Thyroid gland (tissue), 4 donors: ENCODE results near the gene WNT4. TPM values are rescaled to one million over a fixed set of nuclear protein-coding genes. Genes with fewer than 3 reads are reported as not detected.

Experiments
- DNase-seq, 2 donors: peaks; one replicate each; pipeline ENCODE4 v3.0.0-alpha.2; 2019
- H3K27ac ChIP-seq, 3 donors: fragments of 200-600 bp; sonication (generic); 1 replicate in 2 of 3; 2 replicates in 1 of 3; pipeline ENCODE4 v1.5.1; 2016 to 2019; ENCODE audit warnings: mild to moderate bottlenecking in 1 of 3, moderate library complexity in 1 of 3
- H3K27me3 ChIP-seq: fragments of 200-600 bp; sonication (generic); one replicate; pipeline ENCODE4 v1.5.1; 2019
- H3K36me3 ChIP-seq, 2 donors: fragments of 200-600 bp; sonication (generic); one replicate each; pipeline ENCODE4 v1.5.1; 2016 to 2019
- H3K4me1 ChIP-seq, 2 donors: fragments of 200-600 bp; sonication (generic); one replicate each; pipeline ENCODE4 v1.5.1; 2017 to 2019
- H3K4me3 ChIP-seq, 3 donors: fragments of 200-600 bp; sonication (generic); replicated peaks in 1 of 3; 1 replicate in 2 of 3; 2 replicates in 1 of 3; pipeline ENCODE4 v1.5.1; 2016; ENCODE audit warnings: mild to moderate bottlenecking in 1 of 3
- H3K9me3 ChIP-seq: fragments of 200-600 bp; sonication (generic); one replicate; pipeline ENCODE4 v1.5.1; 2017
- POLR2A ChIP-seq, 2 donors: fragments of 450-650 bp; IDR thresholded peaks; one replicate each; pipeline ENCODE4 v1.6.1; 2017; ENCODE audit warnings: antibody characterized with exemption in 2 of 2, mild to moderate bottlenecking in 2 of 2, moderate library complexity in 1 of 2
- WGBS, 2 donors: methylation state at CpG; one replicate each; pipeline ENCODE4 v1.1.5; 2017; 5-methylcytosine and 5-hydroxymethylcytosine counted together
- intact Hi-C: fragments of 100-400 bp; cut with DNase I; formaldehyde crosslinking; loops from one replicate; pipeline ENCODE4 v1.15.1; 2023
- total RNA-seq, 4 donors: library from RNA; depleted of rRNA; stranded (reverse); fragments of >200 nt; gene quantifications; one replicate each; pipeline ENCODE4 v1.2.3, GENCODE V29; 2016
- TF ChIP-seq, protein P1 (sequence below), 6 experiments: fragments of 200-600 bp in 3 of 6; fragments of 450-650 bp in 3 of 6; sonication (generic) in 3 of 6; IDR thresholded peaks; one replicate each; pipeline ENCODE4 v1.5.1; 2016 to 2019; ENCODE audit warnings: antibody characterized with exemption in 6 of 6, mild to moderate bottlenecking in 2 of 6, inconsistent platforms in 1 of 6, moderate library complexity in 1 of 6

Gene WNT4
- total RNA-seq, 4 donors from 2014 or later = 0.29 to 3.0 (median 0.43) TPM

DNA sequence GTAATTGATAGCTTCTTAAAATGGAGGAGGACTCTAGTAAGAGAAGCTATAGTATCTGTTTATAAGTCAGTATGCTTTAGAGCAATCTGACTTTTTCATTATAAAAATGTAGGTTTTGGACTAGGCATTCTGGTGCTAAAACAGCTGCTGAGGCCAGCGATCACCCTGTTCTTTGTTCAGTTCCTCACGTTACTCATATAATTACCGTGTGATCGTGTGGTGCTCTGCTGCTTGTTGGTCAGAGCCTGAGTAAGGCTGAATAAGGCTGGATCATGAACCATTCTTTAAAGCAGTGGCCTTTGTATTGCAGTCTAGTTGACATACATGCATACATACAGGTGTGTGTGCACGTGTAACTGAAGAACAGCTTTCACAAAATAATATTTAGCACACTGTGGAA, 65.2 kb downstream of the WNT4 start:
- DNase-seq = no peak
- intact Hi-C loops = no loop called here
- no peaks in the 10 kb centered on the region for H3K9me3 ChIP-seq
- no peaks in the 10 kb centered on the region for H3K27me3 ChIP-seq
- no peak for TF ChIP-seq POLR2A (IDR thresholded peaks at IDR 0.05)
- TF ChIP-seq, protein P1, sequence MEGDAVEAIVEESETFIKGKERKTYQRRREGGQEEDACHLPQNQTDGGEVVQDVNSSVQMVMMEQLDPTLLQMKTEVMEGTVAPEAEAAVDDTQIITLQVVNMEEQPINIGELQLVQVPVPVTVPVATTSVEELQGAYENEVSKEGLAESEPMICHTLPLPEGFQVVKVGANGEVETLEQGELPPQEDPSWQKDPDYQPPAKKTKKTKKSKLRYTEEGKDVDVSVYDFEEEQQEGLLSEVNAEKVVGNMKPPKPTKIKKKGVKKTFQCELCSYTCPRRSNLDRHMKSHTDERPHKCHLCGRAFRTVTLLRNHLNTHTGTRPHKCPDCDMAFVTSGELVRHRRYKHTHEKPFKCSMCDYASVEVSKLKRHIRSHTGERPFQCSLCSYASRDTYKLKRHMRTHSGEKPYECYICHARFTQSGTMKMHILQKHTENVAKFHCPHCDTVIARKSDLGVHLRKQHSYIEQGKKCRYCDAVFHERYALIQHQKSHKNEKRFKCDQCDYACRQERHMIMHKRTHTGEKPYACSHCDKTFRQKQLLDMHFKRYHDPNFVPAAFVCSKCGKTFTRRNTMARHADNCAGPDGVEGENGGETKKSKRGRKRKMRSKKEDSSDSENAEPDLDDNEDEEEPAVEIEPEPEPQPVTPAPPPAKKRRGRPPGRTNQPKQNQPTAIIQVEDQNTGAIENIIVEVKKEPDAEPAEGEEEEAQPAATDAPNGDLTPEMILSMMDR (IDR thresholded peaks at IDR 0.05) = no peak
- peaks cover 42 to 48% of the 10 kb centered on the region in 2 donors for H3K4me1 ChIP-seq
- H3K36me3 ChIP-seq = peaks cover 8 to 22% of the 10 kb centered on the region in 2 donors
- WGBS, 2 donors = 44 to 69% methylated on average over 5 of the region's 5 CpGs
- H3K4me3 ChIP-seq = no peak overlapping the region
- H3K27ac ChIP-seq = no peak overlapping the region

DNA sequence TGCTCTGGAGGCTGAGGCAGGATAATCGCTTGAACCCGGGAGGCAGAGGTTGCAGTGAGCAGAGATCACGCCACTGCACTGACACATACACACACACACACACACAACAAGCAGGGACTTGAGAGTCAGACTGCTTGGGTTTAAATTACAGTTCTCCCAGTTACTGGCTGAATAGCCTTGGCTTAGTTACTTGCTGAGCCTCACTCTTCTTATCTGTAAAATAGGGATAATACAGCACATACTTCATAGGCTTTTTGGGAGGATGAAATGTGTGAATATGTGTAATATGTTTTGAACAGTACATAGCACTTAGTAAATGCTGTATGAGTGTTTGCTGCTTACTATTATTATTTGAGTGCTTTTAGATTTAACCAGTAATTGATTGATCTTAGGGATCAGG, 66.6 kb downstream of the WNT4 start:
- Histone ChIP-seq H3K36me3 (peaks cover 2 to 13% of the 10 kb centered on the region in 2 donors), H3K4me3 (no peak overlapping the region), H3K27me3 (no peaks in the 10 kb centered on the region), H3K4me1 (peaks cover 48 to 62% of the 10 kb centered on the region in 2 donors), H3K27ac (no peak overlapping the region), H3K9me3 (no peaks in the 10 kb centered on the region)
- no peak for DNase-seq
- 89 to 90% methylated on average over 3 of the region's 3 CpGs for WGBS, 2 donors
- intact Hi-C loops = no loop called here
- TF ChIP-seq, protein P1 (IDR thresholded peaks at IDR 0.05) = no peak
- TF ChIP-seq POLR2A (IDR thresholded peaks at IDR 0.05) = no peak

DNA sequence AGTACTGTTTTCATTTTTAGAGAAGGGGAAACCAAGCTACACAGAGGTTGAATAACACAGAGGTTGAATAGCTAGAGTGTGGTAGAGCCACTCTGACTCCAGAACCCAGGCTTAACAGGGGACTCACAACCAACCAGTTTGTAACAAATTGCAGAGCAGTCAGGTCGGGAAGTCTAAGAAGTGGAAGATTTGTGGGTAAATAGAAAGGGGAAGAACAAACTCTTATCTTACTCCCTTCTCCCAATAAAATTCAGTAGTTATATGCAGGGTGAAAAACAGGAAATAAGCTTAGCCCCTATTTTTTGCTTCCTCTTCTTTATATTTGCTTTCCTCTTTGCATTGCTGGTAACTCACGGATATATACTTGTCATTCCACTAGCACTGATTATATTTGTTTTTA, 67.2 kb downstream of the WNT4 start:
- Histone ChIP-seq H3K4me3 (no peak overlapping the region), H3K9me3 (no peaks in the 10 kb centered on the region), H3K4me1 (peaks cover 48 to 64% of the 10 kb centered on the region in 2 donors), H3K27me3 (no peaks in the 10 kb centered on the region), H3K36me3 (peaks cover 0 to 7% of the 10 kb centered on the region in 2 donors), H3K27ac (no peak overlapping the region)
- no peak for DNase-seq
- 51 to 66% methylated on average over 2 of the region's 2 CpGs for WGBS, 2 donors
- intact Hi-C loops = no loop called here
- TF ChIP-seq POLR2A (IDR thresholded peaks at IDR 0.05) = no peak
- TF ChIP-seq, protein P1 (IDR thresholded peaks at IDR 0.05) = no peak

DNA sequence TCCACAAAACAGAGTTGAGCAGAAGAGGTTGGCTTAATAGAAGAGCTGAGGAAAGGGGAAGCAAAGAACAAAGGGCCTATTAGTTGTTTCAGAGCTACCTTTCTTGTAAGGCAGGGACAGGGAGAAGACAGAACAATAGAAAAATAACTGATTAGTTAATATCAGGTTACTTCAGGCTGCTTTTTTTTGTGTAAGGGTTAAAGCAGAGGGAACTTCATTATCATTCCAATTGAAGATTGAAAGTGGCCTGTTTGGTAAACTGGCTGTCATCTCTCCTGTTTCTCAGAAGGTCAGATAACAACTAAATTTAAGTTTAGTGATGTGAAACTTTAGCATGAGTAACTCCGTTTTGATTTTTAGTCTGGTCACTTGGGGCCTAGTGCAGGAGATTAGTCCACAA, 68.1 kb downstream of the WNT4 start:
- intact Hi-C loops = no loop called here
- Histone ChIP-seq H3K4me1 (peaks cover 51 to 68% of the 10 kb centered on the region in 2 donors), H3K4me3 (no peak overlapping the region), H3K9me3 (no peaks in the 10 kb centered on the region), H3K27me3 (no peaks in the 10 kb centered on the region), H3K27ac (no peak overlapping the region), H3K36me3 (peaks cover 0 to 4% of the 10 kb centered on the region in 2 donors)
- DNase-seq = no peak
- WGBS, 2 donors = 25% methylated on average over 1 of the region's 1 CpG
- no peak for TF ChIP-seq POLR2A (IDR thresholded peaks at IDR 0.05)
- TF ChIP-seq, protein P1 (IDR thresholded peaks at IDR 0.05) = no peak

DNA sequence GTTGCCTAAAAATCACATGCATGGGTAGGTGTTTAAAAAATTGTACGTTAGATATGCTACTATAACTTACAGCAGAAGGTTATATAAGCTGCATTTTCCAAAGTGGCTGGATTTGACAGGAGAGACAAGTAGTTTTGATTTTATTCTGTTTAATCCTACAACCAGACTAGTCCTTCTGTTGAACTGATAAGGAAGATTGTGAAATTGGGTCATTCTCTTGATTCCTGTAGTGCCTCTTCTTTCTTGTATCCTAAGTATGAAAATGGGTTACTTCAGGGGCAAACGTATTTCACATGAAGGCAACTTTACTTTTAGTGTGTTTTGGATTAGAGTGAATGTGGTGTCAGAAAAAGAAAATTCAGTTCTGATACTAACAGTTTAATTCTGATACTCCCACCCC, 71.4 kb downstream of the WNT4 start:
- Histone ChIP-seq H3K4me3 (no peak overlapping the region), H3K27ac (no peak overlapping the region), H3K36me3 (no peaks in the 10 kb centered on the region), H3K27me3 (no peaks in the 10 kb centered on the region), H3K4me1 (peaks cover 49 to 73% of the 10 kb centered on the region in 2 donors), H3K9me3 (no peaks in the 10 kb centered on the region)
- no peak for DNase-seq
- WGBS, 2 donors = 81 to 85% methylated on average over 2 of the region's 2 CpGs
- intact Hi-C loops = no loop called here
- no peak for TF ChIP-seq POLR2A (IDR thresholded peaks at IDR 0.05)
- TF ChIP-seq, protein P1 (IDR thresholded peaks at IDR 0.05) = no peak

Other genes starting within 250 kb of the WNT4 start
- gene HSPG2, start 205.8 kb downstream of the WNT4 start, total RNA-seq = 100 to 1,000 TPM in 2 of 4 donors, 10 to 100 TPM in 2; 75.7 to 239 (median 96.8) TPM
- gene CELA3B, start 166.1 kb downstream of the WNT4 start, total RNA-seq = not detected
- gene CELA3A, start 141.4 kb downstream of the WNT4 start, total RNA-seq = not detected
- 100 to 1,000 TPM; 228 to 244 (median 240) TPM for gene CDC42, start 90.4 kb downstream of the WNT4 start, total RNA-seq